ENCODE data around the gene NUBP1. TPM values are rescaled to one million over a fixed set of nuclear protein-coding genes. Genes with fewer than 3 reads are reported as not detected.

NUBP1 gene
- total RNA-seq, 4 donors from 2014 or later: 17.4 to 34.7 (median 28.4) TPM

DNA sequence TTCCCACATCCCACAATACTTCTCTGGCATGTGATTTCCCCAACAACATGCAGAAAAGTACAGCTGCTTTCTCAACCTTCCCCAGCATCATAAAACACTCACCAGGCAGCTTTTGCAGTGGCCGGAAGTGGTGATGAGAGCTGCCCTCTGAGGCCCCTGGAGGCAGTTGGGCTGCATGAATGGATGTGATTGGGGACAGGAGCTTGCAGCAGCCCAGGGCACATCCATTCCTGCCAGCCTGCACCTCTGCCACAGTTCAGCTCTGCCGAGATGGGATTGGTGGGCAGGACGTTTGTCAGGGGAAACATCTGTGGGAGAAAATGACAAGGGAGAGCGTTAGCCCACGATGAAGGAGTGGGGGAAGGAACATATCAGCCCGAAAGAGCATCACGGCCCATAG lies 19.8 kb downstream of the NUBP1 start:
- DNase-seq (ENCODE audit: extremely low spot score): no peak
- Histone ChIP-seq H3K36me3 (peaks cover 55 to 100% (median 80%) of the 10 kb centered on the region in 4 donors), H3K9me3 (no peaks in the 10 kb centered on the region), H3K4me1 (peaks cover 0 to 5% (median 0%) of the 10 kb centered on the region in 4 donors), H3K27ac (replicated peaks in 1 of 4) (no peak overlapping the region), H3K27me3 (no peaks in the 10 kb centered on the region), H3K4me3 (no peak overlapping the region)
- intact Hi-C loops (cut with DNase I): no loop called here
- WGBS: 88% methylated on average over 7 of the region's 7 CpGs
- TF ChIP-seq, protein P1, sequence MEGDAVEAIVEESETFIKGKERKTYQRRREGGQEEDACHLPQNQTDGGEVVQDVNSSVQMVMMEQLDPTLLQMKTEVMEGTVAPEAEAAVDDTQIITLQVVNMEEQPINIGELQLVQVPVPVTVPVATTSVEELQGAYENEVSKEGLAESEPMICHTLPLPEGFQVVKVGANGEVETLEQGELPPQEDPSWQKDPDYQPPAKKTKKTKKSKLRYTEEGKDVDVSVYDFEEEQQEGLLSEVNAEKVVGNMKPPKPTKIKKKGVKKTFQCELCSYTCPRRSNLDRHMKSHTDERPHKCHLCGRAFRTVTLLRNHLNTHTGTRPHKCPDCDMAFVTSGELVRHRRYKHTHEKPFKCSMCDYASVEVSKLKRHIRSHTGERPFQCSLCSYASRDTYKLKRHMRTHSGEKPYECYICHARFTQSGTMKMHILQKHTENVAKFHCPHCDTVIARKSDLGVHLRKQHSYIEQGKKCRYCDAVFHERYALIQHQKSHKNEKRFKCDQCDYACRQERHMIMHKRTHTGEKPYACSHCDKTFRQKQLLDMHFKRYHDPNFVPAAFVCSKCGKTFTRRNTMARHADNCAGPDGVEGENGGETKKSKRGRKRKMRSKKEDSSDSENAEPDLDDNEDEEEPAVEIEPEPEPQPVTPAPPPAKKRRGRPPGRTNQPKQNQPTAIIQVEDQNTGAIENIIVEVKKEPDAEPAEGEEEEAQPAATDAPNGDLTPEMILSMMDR (IDR thresholded peaks at IDR 0.05): no peak
- TF ChIP-seq POLR2A (IDR thresholded peaks at IDR 0.05; ENCODE audit: low read depth) (no peak), EP300 (IDR thresholded peaks at IDR 0.05) (no peak), POLR2AphosphoS5 (IDR thresholded peaks at IDR 0.05) (no peak)

DNA sequence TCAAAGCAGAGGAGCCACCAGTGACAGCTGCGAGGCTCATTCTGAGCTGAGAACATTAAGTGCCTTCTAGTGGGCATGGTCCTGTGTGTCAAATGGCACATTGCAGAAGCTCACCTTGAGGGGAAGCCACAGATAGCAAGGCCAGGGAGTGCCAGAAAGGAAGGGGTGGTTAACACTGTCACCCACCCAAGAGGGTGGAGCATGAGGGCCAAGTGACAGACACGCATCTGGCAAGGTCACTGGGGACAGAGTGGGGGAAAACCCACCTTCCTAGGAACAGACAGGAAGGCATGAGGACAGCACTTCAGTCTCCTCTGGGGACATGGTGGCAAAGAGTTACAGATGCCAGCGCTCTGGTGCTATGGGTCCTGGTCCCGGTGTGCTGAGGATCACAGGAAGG lies 22.1 kb downstream of the NUBP1 start:
- Histone ChIP-seq H3K27ac (replicated peaks in 1 of 4) (no peak overlapping the region), H3K9me3 (no peaks in the 10 kb centered on the region), H3K4me1 (peaks cover 0 to 5% (median 0%) of the 10 kb centered on the region in 4 donors), H3K4me3 (no peak overlapping the region), H3K27me3 (no peaks in the 10 kb centered on the region), H3K36me3 (peaks cover 32 to 87% (median 65%) of the 10 kb centered on the region in 4 donors)
- 76% methylated on average over 4 of the region's 4 CpGs for WGBS
- intact Hi-C loops (cut with DNase I): no loop called here
- TF ChIP-seq POLR2A (IDR thresholded peaks at IDR 0.05; ENCODE audit: low read depth) (no peak), POLR2AphosphoS5 (IDR thresholded peaks at IDR 0.05) (no peak), EP300 (IDR thresholded peaks at IDR 0.05) (no peak)
- TF ChIP-seq, protein P1 (IDR thresholded peaks at IDR 0.05): no peak
- DNase-seq (ENCODE audit: extremely low spot score): no peak

DNA sequence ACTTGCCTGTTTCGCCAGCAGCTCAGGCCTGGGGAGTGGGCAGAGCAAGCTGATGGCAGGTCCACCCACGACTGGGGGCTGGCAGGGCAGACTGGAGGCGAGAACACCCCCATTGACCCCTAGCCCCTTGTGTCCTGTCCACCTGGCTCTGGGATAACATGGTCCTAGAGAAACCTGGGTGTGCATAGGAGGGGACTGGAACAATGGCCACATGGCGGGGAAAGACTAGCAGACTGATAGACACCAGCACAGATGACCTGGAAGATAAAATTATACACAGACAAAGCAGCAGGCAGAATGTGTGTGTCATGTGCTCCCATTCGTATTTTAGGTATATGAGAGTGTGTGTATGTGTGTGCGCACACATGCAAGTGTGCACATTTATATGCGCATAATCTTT lies 23.5 kb downstream of the NUBP1 start:
- no peak for DNase-seq (ENCODE audit: extremely low spot score)
- H3K4me1 ChIP-seq: peaks cover 0 to 5% (median 0%) of the 10 kb centered on the region in 4 donors
- 72% methylated on average over 6 of the region's 7 CpGs for WGBS
- no peaks in the 10 kb centered on the region for H3K27me3 ChIP-seq
- no peaks in the 10 kb centered on the region for H3K9me3 ChIP-seq
- H3K36me3 ChIP-seq: peaks cover 18 to 73% (median 51%) of the 10 kb centered on the region in 4 donors
- intact Hi-C loops (cut with DNase I): no loop called here
- H3K4me3 ChIP-seq: no peak overlapping the region
- TF ChIP-seq POLR2AphosphoS5 (IDR thresholded peaks at IDR 0.05): no peak
- no peak for TF ChIP-seq EP300 (IDR thresholded peaks at IDR 0.05)
- TF ChIP-seq, protein P1 (IDR thresholded peaks at IDR 0.05): no peak
- TF ChIP-seq POLR2A (IDR thresholded peaks at IDR 0.05; ENCODE audit: low read depth): no peak
- no peak overlapping the region for H3K27ac ChIP-seq (replicated peaks in 1 of 4)

DNA sequence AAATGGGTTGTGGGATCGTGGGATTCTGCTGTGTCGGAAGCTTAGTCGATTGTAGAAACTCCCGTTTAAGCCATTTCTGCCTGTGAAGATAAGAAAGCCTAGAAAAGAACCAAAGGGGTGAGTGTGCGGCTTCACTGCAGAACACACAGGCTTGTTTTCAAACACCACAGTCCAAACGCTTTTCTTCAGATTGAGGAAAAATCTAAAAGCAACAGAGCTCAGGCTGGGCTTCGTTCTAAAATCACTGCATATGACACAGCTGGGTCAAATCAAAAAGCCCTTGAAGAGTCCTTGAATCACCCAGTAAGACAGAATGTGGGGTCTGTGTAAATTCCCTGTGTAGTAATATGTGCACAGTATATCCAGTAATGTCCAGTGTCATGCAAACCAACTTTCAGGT lies 25.7 kb downstream of the NUBP1 start:
- WGBS: 70% methylated on average over 7 of the region's 7 CpGs
- DNase-seq (ENCODE audit: extremely low spot score): no peak
- TF ChIP-seq POLR2A (IDR thresholded peaks at IDR 0.05; ENCODE audit: low read depth) (no peak), EP300 (IDR thresholded peaks at IDR 0.05) (no peak), POLR2AphosphoS5 (IDR thresholded peaks at IDR 0.05) (no peak)
- TF ChIP-seq, protein P1 (IDR thresholded peaks at IDR 0.05): no peak
- intact Hi-C loops (cut with DNase I): no loop called here
- H3K36me3 ChIP-seq: peaks cover under 1 to 51% (median 29%) of the 10 kb centered on the region in 4 donors
- peaks cover 0 to 5% (median 0%) of the 10 kb centered on the region in 4 donors for H3K4me1 ChIP-seq
- no peak overlapping the region for H3K27ac ChIP-seq (replicated peaks in 1 of 4)
- H3K27me3 ChIP-seq: no peaks in the 10 kb centered on the region
- no peak overlapping the region for H3K4me3 ChIP-seq
- no peaks in the 10 kb centered on the region for H3K9me3 ChIP-seq

GRCh38 chr16:10770907-10771306 lies 27.3 kb downstream of the NUBP1 start:
- peaks cover 0 to 35% (median 21%) of the 10 kb centered on the region in 4 donors for H3K36me3 ChIP-seq

More at GRCh38 chr16:10770907-10771306, 27.3 kb downstream of the NUBP1 start:
- no peak for DNase-seq (ENCODE audit: extremely low spot score)
- no peak for TF ChIP-seq EP300 (IDR thresholded peaks at IDR 0.05)
- TF ChIP-seq POLR2A (IDR thresholded peaks at IDR 0.05; ENCODE audit: low read depth): no peak
- TF ChIP-seq, protein P1 (IDR thresholded peaks at IDR 0.05): no peak
- no peaks in the 10 kb centered on the region for H3K4me1 ChIP-seq
- intact Hi-C loops (cut with DNase I): no loop called here
- no peak overlapping the region for H3K4me3 ChIP-seq
- 86% methylated on average over 1 of the region's 1 CpG for WGBS
- H3K27me3 ChIP-seq: no peaks in the 10 kb centered on the region
- no peaks in the 10 kb centered on the region for H3K9me3 ChIP-seq
- H3K27ac ChIP-seq (replicated peaks in 1 of 4): no peak overlapping the region
